Keratinocyte (primary cell): ENCODE measurements around the gene APOL3. TPM values are rescaled to one million over a fixed set of nuclear protein-coding genes. Genes with fewer than 3 reads are reported as not detected.
"Not testable (repeated sequence)": the region's sequence is repeated elsewhere in the genome, so short reads cannot be mapped to it uniquely, and the experiment has no call there.

Source experiments
- DNase-seq: peaks from one replicate; pipeline ENCODE4 v3.0.0-alpha.2; 2011; ENCODE audit warnings: low read depth, missing footprints, low spot score
- FAIRE-seq: peaks from 2 replicates; lab custom pipeline; 2011; peaks lifted over from hg19 to GRCh38; lab: Jason Lieb, UNC
- H2AFZ ChIP-seq: 2 replicates; pipeline ENCODE4 v1.6.0; 2012; ENCODE audit warnings: low read length, control low read depth, inconsistent platforms; ENCODE audit not compliant: control insufficient read depth
- H3K27ac ChIP-seq: 2 replicates; pipeline ENCODE4 v1.5.1; 2011; ENCODE audit warnings: low read length; ENCODE audit not compliant: control insufficient read depth, insufficient read depth
- H3K27me3 ChIP-seq: 3 replicates; pipeline ENCODE4 v1.6.0; 2011; ENCODE audit warnings: low read length; ENCODE audit not compliant: control insufficient read depth, insufficient read depth; ENCODE audit errors: extremely low read depth
- H3K36me3 ChIP-seq, 2 experiments: 2 replicates in 1 of 2; 3 replicates in 1 of 2; pipeline ENCODE4 v1.5.1; 2011; ENCODE audit warnings: low read length in 2 of 2, mild to moderate bottlenecking in 1 of 2; ENCODE audit not compliant: control insufficient read depth in 2 of 2, insufficient read depth in 2 of 2; ENCODE audit errors: extremely low read depth in 1 of 2
- H3K4me1 ChIP-seq: 3 replicates; pipeline ENCODE4 v1.5.1; 2011; ENCODE audit warnings: low read length; ENCODE audit not compliant: control insufficient read depth, insufficient read depth; ENCODE audit errors: extremely low read depth
- H3K4me2 ChIP-seq: 3 replicates; pipeline ENCODE4 v1.6.0; 2011; ENCODE audit warnings: low read depth, low read length; ENCODE audit not compliant: control insufficient read depth, insufficient read depth; ENCODE audit errors: extremely low read depth
- H3K4me3 ChIP-seq, 3 experiments: fragments of 200-600 bp in 1 of 3; sonication (generic) in 1 of 3; 2 replicates in 2 of 3; 3 replicates in 1 of 3; pipeline ENCODE4 v1.5.1; 2011 to 2016; ENCODE audit warnings: low read length in 3 of 3, mild to moderate bottlenecking in 3 of 3, control low read depth in 2 of 3, inconsistent platforms in 1 of 3, low read depth in 1 of 3, mixed read lengths in 1 of 3, mixed run types in 1 of 3, moderate library complexity in 1 of 3; ENCODE audit not compliant: control insufficient read depth in 2 of 3, insufficient read depth in 2 of 3; ENCODE audit errors: extremely low read depth in 1 of 3
- H3K79me2 ChIP-seq: 2 replicates; pipeline ENCODE4 v1.6.0; 2012; ENCODE audit warnings: low read length; ENCODE audit not compliant: control insufficient read depth, insufficient read depth
- H3K9ac ChIP-seq: 3 replicates; pipeline ENCODE4 v1.6.0; 2011; ENCODE audit warnings: low read length; ENCODE audit not compliant: control insufficient read depth, insufficient read depth; ENCODE audit errors: extremely low read depth
- H3K9me1 ChIP-seq: 3 replicates; pipeline ENCODE4 v1.6.0; 2011; ENCODE audit warnings: low read length; ENCODE audit not compliant: control insufficient read depth, insufficient read depth; ENCODE audit errors: extremely low read depth
- H3K9me3 ChIP-seq: 2 replicates; pipeline ENCODE4 v1.5.1; 2012; ENCODE audit warnings: low read depth, low read length; ENCODE audit not compliant: control insufficient read depth
- H4K20me1 ChIP-seq: 3 replicates; pipeline ENCODE4 v1.6.0; 2011; ENCODE audit warnings: low read length; ENCODE audit not compliant: control insufficient read depth, insufficient read depth; ENCODE audit errors: extremely low read depth
- EZH2 ChIP-seq: IDR thresholded peaks from one replicate; pipeline ENCODE4 v1.6.1; 2012; ENCODE audit warnings: inconsistent platforms, mild to moderate bottlenecking, low read length, moderate library complexity
- dilution Hi-C: fragments of 300-500 bp; cut with MboI; formaldehyde crosslinking; loops from one replicate; pipeline ENCODE4 v1.7.0; 2020; ENCODE audit warnings: low sequenced_read_pairs; ENCODE audit not compliant: extremely low pct_ligation_motif_present
- polyA plus RNA-seq, 5 experiments: library from polyadenylated mRNA; depleted of rRNA in 3 of 5; stranded (reverse) in 3 of 5; stranded (forward) in 1 of 5; unstranded in 1 of 5; fragments of >200 nt; gene quantifications; 1 replicate in 1 of 5; 2 replicates in 3 of 5; 3 replicates in 1 of 5; pipeline versions ENCODE4 v1.2.1 to v1.2.3, GENCODE V29; 2011 to 2012; ENCODE audit warnings: missing spikeins in 2 of 5, low read depth in 1 of 5, low replicate concordance in 1 of 5
- TF ChIP-seq, protein P1 (sequence below), 3 experiments: IDR thresholded peaks in 1 of 3; conservative IDR thresholded peaks in 1 of 3; optimal IDR thresholded peaks in 1 of 3; 2 replicates in 2 of 3; 3 replicates in 1 of 3; pipeline versions ENCODE3 to v1.5.1; 2011; ENCODE audit warnings: low read length in 3 of 3, mild to moderate bottlenecking in 3 of 3, moderate library complexity in 2 of 3, control low read depth in 1 of 3, inconsistent platforms in 1 of 3; ENCODE audit not compliant: insufficient read depth in 2 of 3; ENCODE audit errors: extremely low read depth in 1 of 3

The APOL3 gene
- polyA plus RNA-seq, 1 donor (not counting 4 experiments of a cell fraction or from before 2014, with no cell fraction given): 0.92 TPM

DNA sequence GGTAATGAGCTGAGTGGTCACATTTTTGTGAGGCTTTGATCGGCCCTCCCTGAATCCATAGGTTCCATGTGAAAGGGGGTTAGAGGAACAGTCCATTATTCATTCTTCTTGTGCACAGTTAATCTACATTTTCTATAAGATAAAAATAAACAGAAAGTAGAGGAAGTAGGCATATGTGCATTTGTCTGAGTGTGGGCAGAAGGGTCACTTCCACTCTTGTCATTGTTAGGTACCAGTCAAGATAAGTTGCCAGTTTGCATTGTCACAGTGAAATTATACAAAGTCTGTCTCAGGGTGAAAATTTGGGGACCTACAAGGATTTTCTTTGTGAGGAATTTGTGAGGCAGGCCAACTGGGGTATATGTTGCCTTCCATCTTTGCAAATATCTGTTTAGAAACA lies 45.7 kb upstream of the APOL3 start:
- H3K9me3 ChIP-seq: no peaks in the 10 kb centered on the region
- H3K27ac ChIP-seq: no peak overlapping the region
- peaks cover 6% of the 10 kb centered on the region for H3K4me1 ChIP-seq
- no peaks in the 10 kb centered on the region for H3K9me1 ChIP-seq
- peaks cover 12% of the 10 kb centered on the region for H3K27me3 ChIP-seq
- dilution Hi-C loops: no loop called here
- no peak overlapping the region for H3K9ac ChIP-seq
- H3K4me3 ChIP-seq: no peak overlapping the region
- H2AFZ ChIP-seq: no peak overlapping the region
- no peaks in the 10 kb centered on the region for H3K36me3 ChIP-seq
- H3K79me2 ChIP-seq: no peaks in the 10 kb centered on the region
- TF ChIP-seq EZH2: no peak
- TF ChIP-seq, protein P1, sequence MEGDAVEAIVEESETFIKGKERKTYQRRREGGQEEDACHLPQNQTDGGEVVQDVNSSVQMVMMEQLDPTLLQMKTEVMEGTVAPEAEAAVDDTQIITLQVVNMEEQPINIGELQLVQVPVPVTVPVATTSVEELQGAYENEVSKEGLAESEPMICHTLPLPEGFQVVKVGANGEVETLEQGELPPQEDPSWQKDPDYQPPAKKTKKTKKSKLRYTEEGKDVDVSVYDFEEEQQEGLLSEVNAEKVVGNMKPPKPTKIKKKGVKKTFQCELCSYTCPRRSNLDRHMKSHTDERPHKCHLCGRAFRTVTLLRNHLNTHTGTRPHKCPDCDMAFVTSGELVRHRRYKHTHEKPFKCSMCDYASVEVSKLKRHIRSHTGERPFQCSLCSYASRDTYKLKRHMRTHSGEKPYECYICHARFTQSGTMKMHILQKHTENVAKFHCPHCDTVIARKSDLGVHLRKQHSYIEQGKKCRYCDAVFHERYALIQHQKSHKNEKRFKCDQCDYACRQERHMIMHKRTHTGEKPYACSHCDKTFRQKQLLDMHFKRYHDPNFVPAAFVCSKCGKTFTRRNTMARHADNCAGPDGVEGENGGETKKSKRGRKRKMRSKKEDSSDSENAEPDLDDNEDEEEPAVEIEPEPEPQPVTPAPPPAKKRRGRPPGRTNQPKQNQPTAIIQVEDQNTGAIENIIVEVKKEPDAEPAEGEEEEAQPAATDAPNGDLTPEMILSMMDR (optimal IDR thresholded peaks at IDR 0.05 in 1 of 3, IDR thresholded peaks at IDR 0.05 in 1 of 3, conservative IDR thresholded peaks at IDR 0.05 in 1 of 3; ENCODE audit: extremely low read depth in 1 of 3, insufficient read depth in 2 of 3, low read length in 3 of 3): no peak
- DNase-seq: no peak
- H3K4me2 ChIP-seq: no peak overlapping the region
- no peaks in the 10 kb centered on the region for H4K20me1 ChIP-seq
- no peak for FAIRE-seq

DNA sequence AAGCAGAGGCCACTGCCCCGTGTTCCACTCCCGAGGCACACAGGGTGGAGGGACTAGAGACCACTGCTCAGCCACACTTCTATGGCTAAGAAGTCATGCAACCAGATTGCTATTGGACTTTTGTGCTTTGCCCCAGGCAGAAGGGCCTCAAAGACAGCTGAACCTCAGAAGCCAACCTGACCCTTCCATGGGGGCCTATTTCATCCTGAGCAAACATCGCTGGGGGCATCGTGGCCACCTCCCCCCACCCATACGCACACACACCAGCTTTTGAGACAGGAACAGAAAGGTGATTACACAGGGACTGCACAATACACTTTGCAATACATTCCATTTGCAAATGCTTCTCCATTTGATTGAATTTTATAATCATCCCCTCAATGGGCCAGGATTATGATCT lies 45.0 kb upstream of the APOL3 start:
- H3K4me2 ChIP-seq, H2AFZ ChIP-seq, FAIRE-seq, H3K4me3 ChIP-seq, H3K27ac ChIP-seq, H3K9me1 ChIP-seq, H3K27me3 ChIP-seq, DNase-seq, H3K36me3 ChIP-seq, H3K79me2 ChIP-seq, dilution Hi-C loops, H3K9me3 ChIP-seq, H3K4me1 ChIP-seq, H4K20me1 ChIP-seq, H3K9ac ChIP-seq: not testable (repeated sequence)

DNA sequence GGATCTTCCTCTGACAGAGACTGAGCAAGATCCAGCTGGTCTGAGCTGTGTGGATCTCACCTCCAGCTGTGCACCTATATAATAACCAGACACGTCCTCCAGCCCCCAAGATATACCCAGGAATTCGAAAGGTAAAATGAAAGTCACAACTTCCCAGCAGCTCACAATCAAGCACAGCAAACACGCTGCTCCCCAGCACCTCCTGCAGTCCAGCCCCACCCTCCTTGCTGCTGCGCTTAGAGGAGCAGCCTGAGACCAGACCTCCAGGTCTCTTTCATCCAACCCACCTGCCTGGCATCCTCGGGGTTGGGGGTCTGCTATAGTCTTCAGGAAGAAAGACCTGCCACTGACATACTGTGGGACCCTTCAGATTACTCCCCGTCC lies 44.1 kb upstream of the APOL3 start:
- Histone ChIP-seq H3K79me2 (no peaks in the 10 kb centered on the region), H2AFZ (no peak overlapping the region), H3K4me3 (no peak overlapping the region), H3K36me3 (no peaks in the 10 kb centered on the region), H3K27me3 (peaks cover 6% of the 10 kb centered on the region), H4K20me1 (no peaks in the 10 kb centered on the region), H3K4me1 (peaks cover 6% of the 10 kb centered on the region), H3K9me1 (no peaks in the 10 kb centered on the region), H3K27ac (no peak overlapping the region), H3K4me2 (peak overlapping the region; percentile 55), H3K9me3 (no peaks in the 10 kb centered on the region), H3K9ac (no peak overlapping the region)
- no peak for DNase-seq
- no peak for FAIRE-seq
- dilution Hi-C loops: no loop called here
- TF ChIP-seq, protein P1 (optimal IDR thresholded peaks at IDR 0.05 in 1 of 3, IDR thresholded peaks at IDR 0.05 in 1 of 3, conservative IDR thresholded peaks at IDR 0.05 in 1 of 3; ENCODE audit: extremely low read depth in 1 of 3, insufficient read depth in 2 of 3, low read length in 3 of 3): peak in 1 of 3 experiments; percentile 20
- no peak for TF ChIP-seq EZH2
